Measurements from ENCODE around the gene VGLL4.

VGLL4 gene

GRCh38 chr3:11613319-11613718 lies 30.4 kb downstream of the VGLL4 start:
- H3K36me3 ChIP-seq (ENCODE audit: low read length), result no peaks in the 10 kb centered on the region
- no peak overlapping the region for H3K9ac ChIP-seq (ENCODE audit: low read length)
- H3K79me2 ChIP-seq (ENCODE audit: insufficient read depth, low read length), result peaks cover 100% of the 10 kb centered on the region
- H3F3A ChIP-seq (ENCODE audit: insufficient read depth), result no peaks in the 10 kb centered on the region
- no peak overlapping the region for H3K4me2 ChIP-seq (ENCODE audit: low read depth, low read length, poor library complexity, severe bottlenecking)
- H3K9me3 ChIP-seq (ENCODE audit: insufficient read depth, low read length), result no peaks in the 10 kb centered on the region
- H2AFZ ChIP-seq (ENCODE audit: low read depth, low read length, severe bottlenecking), result no peak overlapping the region
- no peak overlapping the region for H3K4me3 ChIP-seq (ENCODE audit: insufficient read depth, low read length, poor library complexity, severe bottlenecking)
- H3K27ac ChIP-seq (ENCODE audit: low read depth, low read length), result no peak overlapping the region
- no peaks in the 10 kb centered on the region for H3K27me3 ChIP-seq (ENCODE audit: low read length)
- TF ChIP-seq EZH2phosphoT487 (conservative IDR thresholded peaks at IDR 0.05; ENCODE audit: low read length) (no peak), CTCF (IDR thresholded peaks at IDR 0.05; ENCODE audit: insufficient read depth, low read length, poor library complexity, severe bottlenecking) (no peak)
- H4K20me1 ChIP-seq (ENCODE audit: low read depth, low read length), result no peaks in the 10 kb centered on the region
- H3K9me2 ChIP-seq (replicated peaks; ENCODE audit: insufficient read depth, low read length), result no peaks in the 10 kb centered on the region

DNA sequence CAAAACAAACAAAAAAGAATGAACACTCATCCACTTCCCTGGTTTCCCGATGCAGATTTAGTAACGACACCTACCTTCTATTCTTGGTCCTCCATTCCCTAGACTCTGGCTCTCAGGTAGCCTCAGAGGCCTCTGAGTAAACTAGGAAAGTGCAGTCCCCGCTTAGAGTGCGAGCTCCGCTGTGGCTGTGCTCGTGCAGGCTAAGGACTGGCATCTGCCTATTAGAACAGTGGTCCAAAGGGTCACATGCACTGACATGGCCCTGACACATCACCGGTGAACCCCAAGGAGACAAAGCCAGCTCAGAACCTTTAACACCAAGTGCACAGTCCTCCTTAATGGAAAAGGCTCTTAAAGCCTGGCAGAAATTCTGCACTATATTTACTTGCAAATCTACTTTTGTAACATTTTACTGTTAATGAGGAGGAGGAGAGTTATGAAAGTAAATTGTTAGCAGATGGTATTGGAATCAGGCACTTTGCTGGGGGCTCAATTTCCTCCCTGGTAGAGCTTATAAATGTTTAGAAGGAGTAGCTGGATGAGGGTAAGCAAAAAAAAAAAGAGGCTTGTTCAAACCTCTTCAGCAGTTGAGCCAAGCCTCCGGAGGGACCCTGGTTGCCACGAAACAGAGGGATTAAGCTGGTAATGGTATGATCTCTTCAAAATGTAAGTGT lies 31.1 kb downstream of the VGLL4 start:
- H3K9ac ChIP-seq (ENCODE audit: low read length), result no peak overlapping the region
- no peaks in the 10 kb centered on the region for H3K9me3 ChIP-seq (ENCODE audit: insufficient read depth, low read length)
- H3F3A ChIP-seq (ENCODE audit: insufficient read depth), result peaks cover 5% of the 10 kb centered on the region
- peaks cover 100% of the 10 kb centered on the region for H3K79me2 ChIP-seq (ENCODE audit: insufficient read depth, low read length)
- no peak overlapping the region for H3K27ac ChIP-seq (ENCODE audit: low read depth, low read length)
- H3K27me3 ChIP-seq (ENCODE audit: low read length), result no peaks in the 10 kb centered on the region
- no peak overlapping the region for H2AFZ ChIP-seq (ENCODE audit: low read depth, low read length, severe bottlenecking)
- H3K4me3 ChIP-seq (ENCODE audit: insufficient read depth, low read length, poor library complexity, severe bottlenecking), result no peak overlapping the region
- H3K9me2 ChIP-seq (replicated peaks; ENCODE audit: insufficient read depth, low read length), result no peaks in the 10 kb centered on the region
- no peaks in the 10 kb centered on the region for H4K20me1 ChIP-seq (ENCODE audit: low read depth, low read length)
- H3K36me3 ChIP-seq (ENCODE audit: low read length), result no peaks in the 10 kb centered on the region
- no peak overlapping the region for H3K4me2 ChIP-seq (ENCODE audit: low read depth, low read length, poor library complexity, severe bottlenecking)
- TF ChIP-seq CTCF (IDR thresholded peaks at IDR 0.05; ENCODE audit: insufficient read depth, low read length, poor library complexity, severe bottlenecking) (no peak), EZH2phosphoT487 (conservative IDR thresholded peaks at IDR 0.05; ENCODE audit: low read length) (no peak)

GRCh38 chr3:11611341-11611799 lies 32.3 kb downstream of the VGLL4 start:
- Histone ChIP-seq H3K79me2 (ENCODE audit: insufficient read depth, low read length) (peaks cover 100% of the 10 kb centered on the region), H3F3A (ENCODE audit: insufficient read depth) (peaks cover 12% of the 10 kb centered on the region), H3K4me2 (ENCODE audit: low read depth, low read length, poor library complexity, severe bottlenecking) (no peak overlapping the region), H3K9ac (ENCODE audit: low read length) (no peak overlapping the region), H3K27me3 (ENCODE audit: low read length) (no peaks in the 10 kb centered on the region), H3K9me3 (ENCODE audit: insufficient read depth, low read length) (no peaks in the 10 kb centered on the region), H4K20me1 (ENCODE audit: low read depth, low read length) (no peaks in the 10 kb centered on the region), H3K27ac (ENCODE audit: low read depth, low read length) (no peak overlapping the region), H2AFZ (ENCODE audit: low read depth, low read length, severe bottlenecking) (no peak overlapping the region), H3K36me3 (ENCODE audit: low read length) (no peaks in the 10 kb centered on the region), H3K4me3 (ENCODE audit: insufficient read depth, low read length, poor library complexity, severe bottlenecking) (no peak overlapping the region), H3K9me2 (replicated peaks; ENCODE audit: insufficient read depth, low read length) (no peaks in the 10 kb centered on the region)
- TF ChIP-seq EZH2phosphoT487 (conservative IDR thresholded peaks at IDR 0.05; ENCODE audit: low read length) (no peak), CTCF (IDR thresholded peaks at IDR 0.05; ENCODE audit: insufficient read depth, low read length, poor library complexity, severe bottlenecking) (no peak)
